AG09309 (cell line): ENCODE data around the gene RAD51B.
"Not testable (repeated sequence)": the region's sequence is repeated elsewhere in the genome, so short reads cannot be mapped to it uniquely, and the experiment has no call there.

ENCODE experiments used
- DNase-seq: peaks from one replicate; pipeline ENCODE4 v3.0.0-alpha.2; 2010; ENCODE audit warnings: low read depth
- H3K4me3 ChIP-seq: 2 replicates; pipeline ENCODE4 v1.5.1; 2011; ENCODE audit warnings: mild to moderate bottlenecking, low read depth, low read length, moderate library complexity; ENCODE audit not compliant: control insufficient read depth
- CTCF ChIP-seq: IDR thresholded peaks from 2 replicates; pipeline ENCODE4 v1.5.1; 2011; ENCODE audit warnings: mild to moderate bottlenecking, low read depth, low read length, inconsistent platforms; ENCODE audit not compliant: insufficient read depth, control insufficient read depth; ENCODE audit errors: missing control alignments

The RAD51B gene

GRCh38 chr14:68111853-68112270 is 292.3 kb downstream of the RAD51B start:
- DNase-seq = no peak
- TF ChIP-seq CTCF = no peak

GRCh38 chr14:68112442-68112841 is 292.9 kb downstream of the RAD51B start:
- DNase-seq = no peak
- no peak for TF ChIP-seq CTCF
- no peak overlapping the region for H3K4me3 ChIP-seq

More at GRCh38 chr14:68111853-68112270, 292.3 kb downstream of the RAD51B start:
- H3K4me3 ChIP-seq = no peak overlapping the region

- DNase-seq = no peak
- no peak overlapping the region for H3K4me3 ChIP-seq
- no peak for TF ChIP-seq CTCF
These were observed 293.9 kb downstream of the RAD51B start for GRCh38 chr14:68113343-68113930.

- H3K4me3 ChIP-seq, DNase-seq: not testable (repeated sequence)
These were observed 296.4 kb downstream of the RAD51B start for GRCh38 chr14:68115952-68116351.

GRCh38 chr14:68122651-68123050 is 303.1 kb downstream of the RAD51B start:
- TF ChIP-seq CTCF = no peak
- no peak for DNase-seq
- H3K4me3 ChIP-seq = no peak overlapping the region

- DNase-seq = no peak
- no peak for TF ChIP-seq CTCF
- H3K4me3 ChIP-seq = no peak overlapping the region
These were observed 304.5 kb downstream of the RAD51B start for GRCh38 chr14:68124050-68124449.

GRCh38 chr14:68124979-68125731 is 305.6 kb downstream of the RAD51B start:
- TF ChIP-seq CTCF = no peak
- H3K4me3 ChIP-seq = no peak overlapping the region
- DNase-seq = no peak
